Globus pallidus (tissue), 1 donor: ENCODE data around the gene UBE3A.
"Not testable (repeated sequence)": the region's sequence is repeated elsewhere in the genome, so short reads cannot be mapped to it uniquely, and the experiment has no call there.

ENCODE experiments used
- DNase-seq: peaks from one replicate; pipeline ENCODE4 v3.0.0-alpha.2; 2015; ENCODE audit warnings: low spot score

Gene UBE3A

DNA sequence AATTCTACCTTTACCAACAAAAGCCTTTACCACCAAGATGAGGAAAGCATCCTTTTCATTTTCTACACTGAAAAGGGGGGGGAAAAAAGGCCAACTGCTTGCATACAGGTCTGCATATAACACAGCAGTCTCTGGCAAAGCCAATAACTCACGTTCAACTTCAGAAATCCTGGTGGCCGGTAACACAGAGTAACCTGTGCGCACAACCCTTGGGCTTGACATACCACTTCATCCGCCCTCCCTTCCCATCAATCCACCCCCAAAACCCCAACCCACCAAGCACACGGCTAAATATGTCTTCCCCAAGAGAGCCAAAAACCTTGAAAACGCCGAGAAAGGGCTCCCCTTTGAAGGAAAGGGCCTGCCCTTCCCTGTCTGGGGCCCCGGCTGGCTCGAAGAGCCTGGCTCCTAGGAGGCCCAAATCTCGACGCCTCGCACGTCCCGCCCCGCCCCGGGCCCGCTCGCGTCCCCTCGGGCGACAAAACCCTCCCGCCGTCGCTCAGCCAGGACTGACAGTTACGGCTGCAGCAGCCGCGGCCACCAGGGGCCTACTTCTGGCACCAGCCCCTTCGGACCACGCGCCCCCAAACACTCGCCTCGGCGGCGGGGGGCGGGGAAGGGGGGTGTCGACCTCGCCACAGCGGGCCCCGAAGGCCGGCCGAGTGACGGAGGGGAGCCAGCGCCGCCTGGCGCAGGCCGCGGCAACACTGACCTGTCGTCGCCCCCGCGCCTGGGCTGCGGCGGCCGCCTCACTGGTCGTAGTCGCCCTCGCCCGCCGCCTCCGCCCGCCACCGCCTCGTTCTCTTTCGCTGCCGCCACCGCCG is 835 bp downstream of the UBE3A start:
- peak; percentile 54 for DNase-seq

DNA sequence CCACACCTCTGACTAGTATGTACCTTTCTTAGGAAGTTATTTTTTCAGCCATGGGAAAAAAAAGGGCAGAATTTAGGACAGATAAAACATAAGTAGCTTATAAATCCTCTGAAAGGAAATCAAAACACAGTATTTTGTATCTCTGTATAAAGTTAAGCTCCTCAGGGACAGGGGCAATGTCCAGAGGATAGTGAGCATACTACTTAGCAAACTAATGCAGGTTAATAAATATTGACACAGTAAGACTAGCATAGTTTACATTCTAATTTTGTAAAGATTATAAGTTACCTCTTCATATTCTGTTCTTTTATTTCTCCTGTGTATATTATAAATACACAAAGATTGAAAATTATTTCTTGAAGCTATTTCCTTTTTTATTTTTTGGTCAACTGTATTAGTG is 2.1 kb downstream of the UBE3A start:
- DNase-seq: no peak

DNA sequence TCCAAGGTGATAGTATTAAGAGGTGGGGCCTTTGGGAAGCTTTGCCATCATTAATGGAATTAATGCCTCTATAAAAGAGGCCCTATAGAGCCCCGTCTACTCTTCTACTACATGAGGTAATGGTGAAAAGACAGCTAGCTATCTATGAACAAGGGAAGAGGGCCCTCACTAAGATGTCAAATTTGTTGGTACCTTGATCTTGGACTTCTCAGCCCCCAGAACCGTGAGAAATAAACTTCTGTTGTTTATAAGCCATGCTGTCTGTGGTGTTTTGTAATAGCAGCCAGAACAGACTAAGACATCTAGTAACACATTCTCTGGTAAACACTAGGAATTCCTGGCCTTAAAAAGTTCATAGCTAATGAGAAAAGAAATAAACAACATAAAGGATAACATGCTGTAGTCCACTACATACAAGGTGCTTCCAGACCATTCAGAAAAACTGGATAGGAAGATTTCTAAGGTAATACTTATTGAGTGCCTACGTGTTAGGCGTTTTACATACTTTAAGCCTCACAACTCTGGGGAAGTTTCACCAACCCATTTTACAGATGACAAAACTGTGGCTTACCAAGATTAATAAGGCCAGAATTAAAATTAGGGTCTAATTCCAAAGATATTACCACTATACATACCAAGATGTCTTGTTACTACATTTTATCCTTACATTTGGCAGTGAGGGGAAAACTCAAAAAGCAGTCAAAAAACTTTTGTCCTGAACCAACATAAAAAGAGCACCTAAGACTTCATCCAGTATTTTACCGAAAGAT is 3.2 kb downstream of the UBE3A start:
- no peak for DNase-seq

DNA sequence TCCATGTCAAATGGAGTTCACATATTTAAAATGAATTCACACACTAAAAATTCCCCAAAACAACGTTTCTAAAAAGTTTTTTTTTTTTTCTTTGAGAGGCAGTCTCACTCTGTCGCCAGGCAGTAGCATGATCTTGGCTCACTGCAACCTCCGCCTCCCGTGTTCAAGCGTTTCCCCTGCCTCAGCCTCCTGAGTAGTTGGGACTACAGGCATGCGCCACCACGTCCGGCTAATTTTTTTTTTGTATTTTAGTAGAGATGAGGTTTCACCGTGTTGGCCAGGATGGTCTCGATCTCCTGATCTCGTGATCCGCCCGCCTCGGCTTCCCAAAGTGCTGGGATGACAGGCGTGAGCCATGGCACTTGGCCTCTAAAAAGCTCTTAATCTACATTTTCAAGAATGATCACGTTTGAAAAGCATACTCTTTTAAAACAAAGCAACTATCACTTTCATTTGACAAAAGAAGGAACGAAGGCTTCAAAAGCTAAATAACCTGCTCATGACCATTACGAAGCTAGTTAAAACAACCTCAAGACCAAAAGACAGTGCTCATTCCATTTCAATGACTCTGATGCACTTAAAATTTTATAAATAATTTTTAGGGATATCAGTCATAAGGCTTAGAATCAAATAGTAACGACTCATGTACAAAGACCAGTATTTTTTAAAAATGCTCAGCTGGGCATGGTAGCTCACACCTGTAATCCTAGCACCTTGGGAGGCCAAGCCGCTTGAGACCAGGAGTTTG is 5.5 kb downstream of the UBE3A start:
- DNase-seq: no peak

DNA sequence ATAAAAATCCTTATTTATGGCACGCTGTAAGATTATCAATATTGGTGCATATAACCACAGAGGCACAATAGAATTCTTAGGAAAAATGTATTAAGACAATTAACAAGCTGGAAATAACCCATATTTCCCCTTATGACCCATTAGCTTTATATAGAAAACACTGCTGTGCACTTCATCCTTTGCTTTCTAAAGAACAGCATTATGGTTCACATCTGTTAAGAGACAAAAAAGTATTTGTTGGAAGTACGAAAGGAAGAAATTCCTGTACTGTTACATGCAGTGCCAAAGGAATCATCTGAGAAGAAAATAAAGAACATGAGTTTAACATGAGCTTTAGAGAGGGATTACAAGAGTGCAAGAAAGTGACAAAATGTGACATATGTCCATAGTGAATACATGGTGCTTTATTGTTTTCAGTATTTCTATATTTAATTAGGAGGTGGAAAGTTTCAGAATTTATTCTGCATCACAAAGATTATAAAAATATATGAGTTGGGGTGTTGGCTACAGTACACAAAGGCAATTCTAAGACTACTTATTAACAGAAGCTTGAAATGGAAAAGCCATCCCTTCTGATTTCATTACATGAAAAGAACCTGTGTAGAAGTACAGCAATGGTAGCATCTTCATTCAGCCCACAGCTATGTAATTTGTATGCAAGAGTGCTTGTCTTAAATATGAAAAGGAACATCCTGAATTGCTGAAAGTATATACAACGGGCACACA is 6.8 kb downstream of the UBE3A start:
- DNase-seq: no peak

DNA sequence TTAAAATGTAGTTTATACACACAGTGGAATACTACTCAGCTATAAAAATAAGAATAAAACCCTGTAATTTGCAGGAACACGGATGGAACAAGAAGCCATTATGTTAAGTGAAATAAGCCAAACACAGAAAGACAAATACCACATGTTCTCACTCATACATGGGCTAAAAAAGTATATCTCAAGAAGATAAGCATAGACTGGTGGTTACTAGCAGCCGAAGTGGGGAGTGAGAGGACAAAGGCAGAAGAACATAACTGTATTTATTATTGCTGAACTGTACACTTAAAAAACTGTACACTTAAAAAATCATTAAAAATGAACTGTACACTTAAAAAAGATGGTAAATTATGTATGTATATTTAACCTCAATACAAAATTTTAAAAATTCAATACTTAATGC is 11.0 kb downstream of the UBE3A start:
- no peak for DNase-seq

DNA sequence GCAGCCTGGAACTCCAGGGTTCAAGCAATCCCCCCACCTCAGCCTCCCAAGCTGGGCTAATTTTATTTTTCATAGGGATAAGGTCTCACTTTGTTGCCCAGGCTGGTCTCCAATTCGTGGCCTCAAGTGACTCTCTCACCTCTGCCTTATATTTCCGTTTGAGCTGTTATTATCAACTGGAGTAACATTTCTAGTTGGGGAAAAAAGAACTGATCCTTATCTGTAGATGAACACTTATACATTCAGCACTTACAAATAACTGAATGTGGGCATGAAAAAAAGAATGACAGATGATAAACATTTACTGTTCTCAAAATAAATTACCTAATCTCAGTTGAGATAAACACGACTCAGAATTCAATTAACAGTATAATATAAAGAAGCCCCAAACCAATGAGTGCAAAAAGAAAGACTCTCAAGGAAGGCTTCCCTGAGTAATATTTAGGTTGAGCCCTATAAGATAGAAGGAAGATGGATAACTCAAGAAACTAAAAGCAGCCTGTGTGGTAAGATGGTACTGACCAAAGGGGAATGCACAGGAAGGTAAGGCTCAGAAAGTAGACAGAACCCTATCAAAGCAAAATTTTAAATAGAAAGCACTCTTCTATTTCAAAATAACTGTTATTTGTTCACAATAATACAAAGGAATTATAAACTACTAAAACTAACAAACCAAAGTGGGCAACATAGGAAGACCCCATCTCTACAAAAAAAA is 11.8 kb downstream of the UBE3A start:
- no peak for DNase-seq

DNA sequence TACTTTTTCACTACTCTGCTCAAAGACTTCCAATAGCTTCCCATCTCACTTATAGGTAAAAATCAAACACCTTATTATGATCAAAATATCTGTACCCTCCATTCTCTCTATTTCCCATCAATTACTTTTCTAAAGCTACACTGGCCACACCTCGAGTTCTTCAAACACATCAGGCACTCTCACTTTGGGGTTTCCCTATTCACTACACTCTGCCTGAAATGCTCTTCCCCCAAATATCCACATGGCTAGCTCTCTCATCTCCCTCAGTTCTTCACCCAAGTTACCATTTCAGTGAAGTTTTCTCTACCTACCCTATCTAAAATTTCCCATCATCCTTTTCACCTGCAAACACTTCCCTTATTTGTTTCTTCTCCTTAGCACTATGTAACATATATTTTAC is 14.8 kb downstream of the UBE3A start:
- no peak for DNase-seq

DNA sequence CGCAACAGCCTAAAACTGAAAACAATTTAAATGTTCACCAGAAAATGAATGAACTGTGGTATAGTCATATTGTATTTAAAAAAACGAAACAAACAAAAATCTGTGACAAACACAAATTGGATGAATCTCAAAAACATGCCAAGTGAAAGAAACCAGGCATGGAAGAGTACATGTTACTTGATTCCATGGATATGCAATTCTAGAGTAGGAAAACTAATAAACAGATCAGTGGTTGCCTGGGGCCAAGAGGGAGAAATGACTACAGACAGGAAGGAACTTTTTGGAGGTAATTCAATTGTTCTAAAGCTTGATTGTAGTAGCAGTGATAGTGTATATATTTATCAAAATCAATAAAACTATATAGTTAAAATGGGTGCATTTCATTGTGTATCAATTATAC is 16.8 kb downstream of the UBE3A start:
- DNase-seq: no peak

DNA sequence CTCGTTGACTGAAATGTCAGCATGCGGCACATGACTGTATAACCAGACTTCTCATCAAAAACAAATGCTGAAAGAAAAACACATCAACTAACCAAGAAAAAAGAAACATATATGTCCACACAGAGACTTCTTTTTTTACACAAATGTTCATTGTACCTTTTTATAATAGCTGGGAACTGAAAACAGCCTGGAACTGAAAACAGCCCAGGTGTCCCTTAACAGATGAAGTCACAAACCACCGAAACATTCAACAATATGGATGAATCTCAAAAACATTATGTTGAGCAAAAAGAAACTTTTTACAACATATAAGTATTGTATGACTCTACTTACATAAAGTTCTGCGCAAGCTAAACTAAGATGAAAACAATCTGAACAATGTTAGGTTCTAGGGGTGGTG is 20.6 kb downstream of the UBE3A start:
- no peak for DNase-seq

DNA sequence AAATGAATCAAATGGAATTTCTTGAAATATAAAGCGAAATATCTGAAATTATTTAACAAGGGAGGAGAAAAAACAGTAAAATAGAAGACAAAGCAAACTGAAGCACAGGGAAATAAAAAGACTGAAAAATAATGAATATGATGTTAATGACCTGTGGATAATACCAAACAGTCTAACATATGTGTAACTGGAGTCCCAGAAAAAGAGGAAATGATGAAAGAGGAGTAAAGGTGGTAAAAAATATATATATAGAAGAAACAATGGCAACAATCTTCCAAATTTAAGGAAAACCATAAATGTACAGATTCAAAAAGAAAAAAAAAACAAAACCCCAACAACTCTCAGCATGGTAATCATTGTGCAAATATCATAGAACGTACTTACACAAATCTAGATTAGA is 21.2 kb downstream of the UBE3A start:
- DNase-seq: no peak

DNA sequence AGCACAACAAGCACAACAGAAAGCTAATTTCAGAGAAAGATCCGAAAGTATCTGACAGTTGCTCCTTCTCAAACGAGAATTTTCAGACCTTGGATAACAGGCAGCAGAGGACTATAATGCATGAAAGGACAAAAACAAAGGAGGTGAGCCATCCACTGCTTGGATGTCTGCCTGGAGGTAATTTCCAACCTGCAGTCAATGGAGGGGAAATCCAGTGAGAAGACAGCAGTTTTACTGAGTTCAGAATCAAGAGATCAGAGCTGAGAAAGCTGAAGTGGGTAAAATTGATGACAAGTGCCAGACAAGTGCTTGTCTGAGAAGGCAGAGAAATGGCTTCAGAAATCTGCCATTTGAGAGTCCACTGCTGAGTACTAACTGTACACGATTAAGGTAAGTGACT is 22.1 kb downstream of the UBE3A start:
- no peak for DNase-seq

DNA sequence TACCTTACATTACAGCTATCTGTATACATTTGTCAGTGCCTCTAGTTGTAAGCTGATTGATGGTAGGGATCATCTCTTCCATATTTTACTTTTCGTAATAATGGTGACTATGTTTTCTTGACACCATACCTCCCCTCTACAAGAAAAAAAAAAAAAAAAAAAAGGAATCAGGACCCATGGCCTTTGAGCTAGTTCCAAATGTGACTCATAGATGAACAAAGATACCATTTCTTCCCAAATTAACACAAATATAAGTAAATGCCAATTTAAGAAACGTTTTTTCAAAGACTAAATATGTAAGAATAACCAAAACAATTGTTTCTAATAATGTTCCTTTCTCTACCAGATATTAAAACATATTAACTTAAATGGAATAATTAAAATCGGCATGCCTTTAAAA is 23.1 kb downstream of the UBE3A start:
- no peak for DNase-seq

DNA sequence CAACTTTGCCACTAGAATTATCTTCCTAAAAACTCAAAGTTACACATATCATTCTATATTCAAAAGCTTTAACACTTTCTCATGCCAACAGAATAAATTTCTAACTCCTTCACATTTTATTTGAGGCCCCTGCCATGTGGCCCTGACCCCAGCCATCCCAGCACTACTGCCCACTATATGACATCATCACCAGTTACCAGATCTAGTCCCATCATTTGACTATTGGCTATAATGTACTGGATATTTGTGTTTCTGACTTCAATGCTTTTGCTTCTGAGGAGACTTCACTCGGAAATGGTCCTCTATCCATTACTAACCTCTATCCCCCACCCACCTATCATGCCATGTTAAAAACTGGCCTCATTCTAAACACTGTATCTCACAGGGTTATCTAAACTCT is 23.6 kb downstream of the UBE3A start:
- DNase-seq: no peak

DNA sequence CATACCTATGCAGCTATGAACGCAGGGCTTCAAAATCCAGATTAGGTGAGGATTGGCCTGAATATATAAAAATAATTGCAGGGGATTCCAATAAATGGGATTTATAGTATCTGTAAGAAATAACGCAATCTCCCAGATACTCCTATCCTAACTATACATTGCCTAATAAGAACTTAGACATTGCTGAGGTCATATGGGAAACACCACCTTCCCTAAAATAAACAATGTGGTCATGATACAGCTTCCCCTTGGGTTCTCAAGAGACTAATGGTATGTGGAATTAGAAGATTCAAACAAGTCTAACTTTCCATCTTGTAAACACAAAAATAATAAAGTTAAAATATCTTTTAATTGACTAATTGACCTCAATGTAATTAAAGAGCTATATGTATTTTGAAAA is 28.2 kb downstream of the UBE3A start:
- no peak for DNase-seq

DNA sequence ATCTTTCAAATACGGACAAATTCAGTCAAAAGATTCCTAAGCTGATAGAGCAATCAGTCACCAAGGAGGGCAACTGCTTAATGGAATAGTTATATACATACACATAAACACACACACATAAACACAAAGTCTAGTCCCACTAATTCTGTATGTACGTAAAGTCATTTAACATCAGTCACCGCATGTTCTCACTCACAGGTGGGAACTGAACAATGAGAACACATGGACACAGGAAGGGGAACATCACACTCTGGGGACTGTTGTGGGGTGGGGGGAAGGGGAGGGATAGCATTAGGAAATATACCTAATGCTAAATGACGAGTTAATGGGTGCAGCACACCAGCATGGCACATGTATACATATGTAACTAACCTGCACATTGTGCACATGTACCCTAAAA is 29.1 kb downstream of the UBE3A start:
- not testable (repeated sequence) for DNase-seq

DNA sequence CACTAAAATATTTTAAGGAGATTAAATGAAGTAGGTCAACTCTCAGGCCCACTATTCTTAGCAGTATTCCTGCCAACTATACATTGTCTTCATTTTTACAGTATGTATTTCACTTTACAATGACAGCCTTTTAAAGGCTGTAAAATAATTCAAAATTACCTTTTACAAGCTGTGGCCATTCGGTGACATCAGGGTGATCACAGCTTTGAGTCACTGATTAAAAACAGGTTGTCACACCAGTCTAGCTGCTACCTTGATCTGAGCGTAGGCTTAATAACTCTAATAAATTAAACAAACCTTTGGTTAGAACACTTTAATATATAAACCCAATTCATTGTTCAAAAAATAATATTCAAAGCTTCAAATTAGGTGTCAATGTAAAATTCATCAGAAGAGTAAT is 29.9 kb downstream of the UBE3A start:
- no peak for DNase-seq

DNA sequence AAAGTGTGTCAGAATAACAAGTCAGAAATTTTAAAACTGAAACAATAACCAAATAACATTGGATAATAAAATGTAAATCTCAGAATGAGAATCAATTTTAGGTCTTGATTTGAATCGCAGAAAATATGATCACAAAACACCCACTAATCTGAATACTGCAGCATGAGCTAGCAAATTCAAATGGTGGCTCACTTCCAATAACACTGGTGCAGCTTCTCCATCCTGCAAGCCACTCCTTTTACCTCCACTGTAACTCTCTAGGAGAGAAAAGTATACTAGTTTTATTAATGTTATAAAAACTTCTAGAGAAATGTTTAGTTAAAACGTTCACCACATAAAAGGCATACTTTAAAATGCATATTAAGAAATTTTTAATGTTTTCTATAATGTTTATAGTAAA is 30.4 kb downstream of the UBE3A start:
- no peak for DNase-seq

DNA sequence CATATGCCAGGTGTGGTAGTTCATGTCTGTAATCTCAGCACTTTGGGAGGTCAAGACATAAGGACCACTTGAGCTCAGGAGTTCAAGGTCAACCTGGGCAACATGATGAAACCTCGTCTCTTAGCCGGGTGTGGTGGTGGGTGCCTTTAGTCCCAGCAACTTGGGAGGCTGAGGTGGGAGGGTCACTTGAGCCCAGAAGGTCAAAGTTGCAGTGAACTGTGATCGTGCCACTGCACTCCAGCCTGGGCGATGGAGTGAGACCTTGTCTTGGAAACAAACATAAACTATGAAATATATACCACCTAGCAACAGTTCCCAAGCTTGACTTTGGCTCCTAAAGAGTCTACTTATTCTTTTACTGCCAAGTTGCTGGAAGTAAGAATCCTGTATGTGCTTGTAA is 30.9 kb downstream of the UBE3A start:
- DNase-seq: no peak

DNA sequence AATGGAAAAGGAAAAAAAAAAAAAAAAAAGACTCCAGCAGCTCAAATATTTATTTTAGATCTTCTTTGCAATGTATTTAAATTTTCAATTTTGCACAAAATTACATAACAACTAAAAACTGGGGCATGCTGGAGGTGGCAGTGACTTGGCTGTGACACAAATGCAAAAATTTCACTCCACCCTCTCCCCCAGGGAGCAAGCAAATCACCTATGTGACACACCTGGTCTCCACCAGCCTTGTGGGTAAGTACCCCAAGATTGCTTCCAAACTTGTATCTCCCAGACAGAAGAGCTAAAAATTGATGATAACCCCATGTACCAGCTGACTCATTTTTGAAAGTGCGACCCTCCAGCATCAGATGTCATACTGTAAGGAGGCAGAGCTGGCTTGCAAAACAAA is 32.0 kb downstream of the UBE3A start:
- no peak for DNase-seq

DNA sequence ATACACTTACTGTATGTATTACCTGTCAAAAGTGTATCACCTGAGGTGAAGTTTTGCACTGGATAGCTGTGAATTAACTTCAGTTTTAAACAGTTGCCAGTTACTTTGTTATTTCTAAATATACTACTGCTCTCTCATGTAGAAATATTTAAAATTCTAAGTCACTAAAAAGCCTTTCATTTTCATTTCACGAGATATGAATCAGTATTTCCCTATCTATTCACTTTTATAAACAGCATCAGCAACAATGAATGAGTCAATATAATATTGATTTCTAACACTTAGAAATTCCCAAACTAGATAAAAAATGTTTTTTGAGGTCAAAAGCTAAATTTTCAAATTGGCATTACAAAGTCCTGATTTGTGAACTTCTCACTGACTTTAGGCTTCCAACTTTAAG is 32.6 kb downstream of the UBE3A start:
- no peak for DNase-seq

DNA sequence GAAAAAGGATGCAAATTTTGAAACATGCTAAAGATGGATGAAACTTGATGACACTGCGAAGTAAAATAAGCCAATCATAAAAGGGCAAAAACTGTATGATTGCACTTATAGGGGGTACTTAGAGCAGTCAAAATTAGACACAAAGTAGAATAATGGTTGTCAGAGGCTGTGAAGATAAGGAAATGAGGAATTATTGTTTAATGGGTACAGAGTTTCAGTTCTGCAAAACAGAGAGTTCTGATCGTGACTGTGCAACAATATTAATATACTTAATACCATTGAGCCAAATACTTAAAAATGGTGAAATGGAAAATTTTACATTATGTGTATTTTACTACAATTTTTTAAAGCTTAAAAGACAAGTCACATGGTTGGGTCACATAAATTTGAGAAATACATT is 35.1 kb downstream of the UBE3A start:
- DNase-seq: no peak
